Right cardiac atrium (tissue), 5 donors: Measurements from ENCODE around the gene TRAPPC12. TPM values are rescaled to one million over a fixed set of nuclear protein-coding genes. Genes with fewer than 3 reads are reported as not detected.
A peak's percentile ranks its signal among the peaks of the same experiment; 100 is the strongest.

Experiments
- ATAC-seq, 2 donors: fragments of 200-7000 bp; cut with Tn5 transposase; one replicate each; pipeline versions ENCODE4 v1.8.0 to v1.9.1; 2020; ENCODE audit warnings: moderate library complexity in 2 of 2, mild to moderate bottlenecking in 1 of 2
- DNase-seq, 3 donors: peaks; one replicate each; pipeline ENCODE4 v3.0.0-alpha.2; 2020
- H3K27ac ChIP-seq: one replicate; pipeline ENCODE4 v1.5.1; 2013; ENCODE audit warnings: mild to moderate bottlenecking, low read length, control low read depth, moderate library complexity
- H3K27me3 ChIP-seq: one replicate; pipeline ENCODE4 v1.6.1; 2013; ENCODE audit not compliant: control insufficient read depth, insufficient read depth
- H3K4me1 ChIP-seq: one replicate; pipeline ENCODE4 v1.6.1; 2013; ENCODE audit warnings: low read length; ENCODE audit not compliant: control insufficient read depth, insufficient read depth
- H3K4me3 ChIP-seq: one replicate; pipeline ENCODE4 v1.5.1; 2013; ENCODE audit warnings: low read length, control low read depth
- H3K9me3 ChIP-seq: one replicate; pipeline ENCODE4 v1.6.1; 2013; ENCODE audit warnings: low read length; ENCODE audit not compliant: control insufficient read depth
- WGBS: extraction: QIAGEN DNeasy Blood & Tissue Kit; methylation state at CpG from one replicate; pipeline ENCODE4 v1.1.7; 2013; 5-methylcytosine and 5-hydroxymethylcytosine counted together
- intact Hi-C, 4 donors: fragments of 100-400 bp; cut with DNase I; formaldehyde crosslinking; loops; one replicate each; pipeline versions ENCODE4 v1.11.0 to v1.14.0; 2022 to 2023
- polyA plus RNA-seq: library from polyadenylated mRNA; stranded (reverse); fragments of 200-250 nt; gene quantifications from one replicate; pipeline ENCODE4 v1.2.3, GENCODE V29; 2013
- total RNA-seq, 4 donors: library from RNA; stranded (reverse); fragmentation: NEBNext Ultra II Directional; extraction: Animal tissue kit (Norgen Biotek cat#: 25700); gene quantifications; one replicate each; pipeline ENCODE4 v1.2.1, GENCODE V29; 2021
- donor health status: healthy with polysubstance abuse.
- donor health status: DM: no; HTN: yes; CAD: no.
- donor health status: DM: no; HTN: no; CAD: no.
- donor health status: DM: no; HTN: yes; CAD: no; lungs with severe emphysema.
- donor health status: DM: yes; HTN: yes; CAD: no.

Gene TRAPPC12
- total and polyA plus RNA-seq, 5 donors: 93.4 to 137 (median 128) TPM

DNA sequence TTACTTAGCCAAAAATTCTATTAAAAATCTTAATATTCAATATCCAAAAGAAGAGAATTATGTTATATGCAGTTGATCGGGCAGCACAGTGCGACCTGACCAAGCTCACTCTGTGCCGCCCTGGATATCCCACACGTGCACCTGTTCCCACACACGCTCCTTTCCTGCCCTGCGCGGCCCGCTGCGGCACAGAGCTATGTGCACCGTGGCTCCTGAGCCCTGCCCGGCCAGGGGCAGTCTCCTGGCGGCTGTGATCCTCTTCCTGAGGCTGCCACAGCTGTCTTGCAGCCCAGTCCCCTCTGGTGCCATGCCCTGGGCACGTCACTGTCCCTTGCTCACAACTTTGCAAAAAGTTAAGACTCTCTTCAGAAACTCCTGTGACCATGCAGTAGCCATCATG is 29.3 kb downstream of the TRAPPC12 start:
- H3K27ac ChIP-seq: no peak overlapping the region
- peaks cover 4% of the 10 kb centered on the region for H3K4me1 ChIP-seq
- no peaks in the 10 kb centered on the region for H3K9me3 ChIP-seq
- 94% methylated on average over 13 of the region's 13 CpGs for WGBS
- no peak overlapping the region for H3K4me3 ChIP-seq
- intact Hi-C loops: no loop called here
- DNase-seq: no peak
- ATAC-seq: no peak
- no peaks in the 10 kb centered on the region for H3K27me3 ChIP-seq

DNA sequence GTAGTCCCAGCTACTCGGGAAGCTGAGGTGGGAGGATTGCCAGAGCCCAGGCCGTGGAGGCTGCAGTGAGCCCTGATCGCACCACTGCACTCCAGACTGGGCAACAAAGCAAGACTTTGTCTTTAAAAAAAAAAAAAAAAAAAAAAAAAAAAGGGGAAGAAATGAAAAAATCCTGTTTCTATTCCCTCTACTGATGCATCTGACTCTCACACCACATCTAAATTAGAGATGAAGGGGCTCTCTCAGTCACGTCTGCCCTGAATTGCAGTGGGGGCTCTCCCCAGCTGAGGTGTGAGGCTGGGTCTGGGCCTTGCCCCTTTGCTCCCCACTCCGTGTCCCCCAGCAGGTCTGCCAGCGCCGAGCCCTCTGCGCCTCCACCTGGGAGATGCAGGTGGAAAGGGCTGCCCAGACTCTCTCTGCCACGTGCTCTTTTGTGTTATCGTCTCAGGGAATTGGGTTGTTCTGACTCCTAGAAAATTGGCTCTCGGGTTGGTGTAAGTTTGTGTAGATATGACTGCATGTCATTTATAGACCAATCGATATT is 30.2 kb downstream of the TRAPPC12 start:
- Histone ChIP-seq H3K9me3 (no peaks in the 10 kb centered on the region), H3K4me1 (peaks cover 4% of the 10 kb centered on the region), H3K27ac (no peak overlapping the region), H3K4me3 (no peak overlapping the region), H3K27me3 (no peaks in the 10 kb centered on the region)
- intact Hi-C loops: no loop called here
- no peak for DNase-seq
- 94% methylated on average over 12 of the region's 12 CpGs for WGBS
- no peak for ATAC-seq

DNA sequence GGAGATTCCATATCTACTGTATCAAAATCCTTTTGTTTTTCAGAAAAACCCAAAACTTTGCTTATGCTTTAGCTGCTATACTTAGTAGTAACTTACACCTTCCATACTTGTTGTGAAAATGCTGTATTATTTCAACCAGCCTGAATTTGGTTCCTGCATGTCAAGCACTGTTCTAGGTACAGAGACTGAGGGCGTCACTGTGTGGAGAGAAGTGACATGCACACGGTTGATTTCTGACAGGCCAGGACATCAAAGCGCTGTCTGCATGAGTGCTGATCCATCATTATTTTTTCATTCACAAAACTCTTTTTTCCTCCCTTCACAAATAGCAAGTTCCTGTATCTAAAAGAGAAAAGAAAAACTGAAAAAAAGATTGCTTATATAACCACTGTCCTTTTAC is 31.6 kb downstream of the TRAPPC12 start:
- Histone ChIP-seq H3K9me3 (no peaks in the 10 kb centered on the region), H3K4me1 (peaks cover 2% of the 10 kb centered on the region), H3K27me3 (no peaks in the 10 kb centered on the region), H3K27ac (no peak overlapping the region), H3K4me3 (no peak overlapping the region)
- ATAC-seq (no peak), DNase-seq (no peak)
- intact Hi-C loops: no loop called here
- 89% methylated on average over 3 of the region's 3 CpGs for WGBS

DNA sequence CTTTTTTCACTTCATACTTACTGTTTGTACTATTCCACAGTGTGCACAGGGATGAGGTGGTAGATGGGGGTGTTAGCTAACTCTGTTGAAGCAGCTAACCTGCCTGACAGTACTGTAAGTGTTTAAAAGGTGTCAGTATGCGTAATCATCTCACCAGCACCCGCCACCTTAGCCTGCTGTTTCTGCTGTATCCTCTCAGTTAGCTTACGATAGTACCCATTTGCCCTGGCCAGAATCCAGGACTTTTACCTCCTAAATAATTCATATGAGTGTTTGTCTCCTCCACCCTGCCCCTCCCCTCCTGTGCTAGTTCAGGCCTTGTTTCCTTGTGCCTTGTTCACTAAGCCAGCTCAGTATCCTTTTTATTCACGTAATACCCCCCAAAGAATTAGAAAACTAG is 34.2 kb downstream of the TRAPPC12 start:
- Histone ChIP-seq H3K27me3 (no peaks in the 10 kb centered on the region), H3K27ac (no peak overlapping the region), H3K4me1 (no peaks in the 10 kb centered on the region), H3K4me3 (no peak overlapping the region), H3K9me3 (no peaks in the 10 kb centered on the region)
- intact Hi-C loops: no loop called here
- no peak for DNase-seq
- 90% methylated on average over 4 of the region's 4 CpGs for WGBS
- ATAC-seq: no peak

DNA sequence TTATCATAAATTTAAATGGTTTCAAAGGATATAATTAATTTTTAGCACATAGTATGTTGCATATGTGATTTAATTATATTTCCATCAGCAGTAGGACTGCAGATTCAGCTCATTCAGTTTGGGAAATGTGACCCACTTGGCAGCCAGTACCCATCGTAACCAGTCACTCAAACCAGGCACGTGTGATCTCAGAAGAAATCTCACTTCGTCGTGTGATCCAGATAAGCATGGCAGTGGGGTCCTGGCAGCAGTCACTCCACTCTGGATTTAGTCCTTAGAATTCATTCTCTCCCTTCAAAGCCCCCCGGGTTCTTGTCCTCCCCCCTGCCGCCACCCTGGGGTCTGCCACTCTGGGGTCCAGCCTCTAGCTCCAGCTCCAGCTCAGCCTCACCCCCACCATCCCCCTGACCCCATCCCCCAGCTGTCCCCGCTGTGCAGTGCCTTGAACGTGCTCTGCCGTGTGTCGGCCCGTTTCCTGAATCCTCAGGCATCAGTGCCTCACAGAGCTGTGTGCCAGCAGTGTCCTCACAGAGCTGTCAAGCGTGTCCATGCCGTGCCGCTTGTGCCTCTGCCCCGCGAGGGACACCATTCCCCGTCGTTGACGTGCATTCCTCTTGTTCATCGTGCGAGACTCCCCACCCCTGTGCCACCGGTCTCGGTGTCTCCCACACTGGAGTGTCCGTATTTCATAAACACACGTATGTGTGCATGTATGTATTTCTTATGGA is 34.8 kb downstream of the TRAPPC12 start:
- ATAC-seq (peak; percentile 23 to 48), DNase-seq (no peak)
- Histone ChIP-seq H3K27ac (no peak overlapping the region), H3K27me3 (no peaks in the 10 kb centered on the region), H3K4me3 (no peak overlapping the region), H3K9me3 (no peaks in the 10 kb centered on the region), H3K4me1 (no peaks in the 10 kb centered on the region)
- intact Hi-C loops: no loop called here
- WGBS: 74% methylated on average over 25 of the region's 25 CpGs

DNA sequence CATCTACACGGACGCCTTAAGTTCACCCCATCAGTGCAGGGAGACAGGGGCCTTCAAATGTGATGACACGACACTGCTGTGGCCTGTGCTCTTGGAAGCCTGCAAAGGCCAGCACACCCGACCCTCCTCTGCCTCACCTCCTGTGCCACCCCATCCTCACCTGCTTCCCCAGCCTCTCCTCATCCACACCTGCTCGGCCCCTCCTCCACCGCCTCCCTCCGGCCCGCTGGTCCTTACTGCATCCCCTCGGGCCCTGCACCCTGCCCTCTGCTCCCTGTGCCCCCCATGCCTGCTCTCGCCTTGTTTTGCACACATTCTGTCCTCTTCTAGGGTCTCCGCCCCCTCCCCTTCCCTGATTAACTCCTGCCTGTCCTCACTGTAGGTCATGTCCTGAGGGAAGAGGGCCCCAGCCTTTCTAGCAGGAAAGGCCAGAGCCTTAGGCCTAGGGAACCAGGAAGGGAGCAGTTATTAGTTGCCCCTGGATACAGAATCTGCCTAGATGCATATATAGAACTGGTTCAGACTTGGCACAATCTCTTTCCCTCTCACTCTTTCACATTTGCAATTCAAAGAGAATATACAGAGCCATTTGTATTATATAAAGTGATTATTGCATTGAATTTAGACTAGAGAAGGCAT is 39.4 kb downstream of the TRAPPC12 start:
- H3K4me1 ChIP-seq: no peaks in the 10 kb centered on the region
- intact Hi-C loops: no loop called here
- no peak overlapping the region for H3K27ac ChIP-seq
- H3K9me3 ChIP-seq: no peaks in the 10 kb centered on the region
- H3K27me3 ChIP-seq: no peaks in the 10 kb centered on the region
- DNase-seq (no peak), ATAC-seq (peak in 1 of 2 donors; percentile 11)
- H3K4me3 ChIP-seq: no peak overlapping the region
- WGBS: 83% methylated on average over 11 of the region's 11 CpGs

DNA sequence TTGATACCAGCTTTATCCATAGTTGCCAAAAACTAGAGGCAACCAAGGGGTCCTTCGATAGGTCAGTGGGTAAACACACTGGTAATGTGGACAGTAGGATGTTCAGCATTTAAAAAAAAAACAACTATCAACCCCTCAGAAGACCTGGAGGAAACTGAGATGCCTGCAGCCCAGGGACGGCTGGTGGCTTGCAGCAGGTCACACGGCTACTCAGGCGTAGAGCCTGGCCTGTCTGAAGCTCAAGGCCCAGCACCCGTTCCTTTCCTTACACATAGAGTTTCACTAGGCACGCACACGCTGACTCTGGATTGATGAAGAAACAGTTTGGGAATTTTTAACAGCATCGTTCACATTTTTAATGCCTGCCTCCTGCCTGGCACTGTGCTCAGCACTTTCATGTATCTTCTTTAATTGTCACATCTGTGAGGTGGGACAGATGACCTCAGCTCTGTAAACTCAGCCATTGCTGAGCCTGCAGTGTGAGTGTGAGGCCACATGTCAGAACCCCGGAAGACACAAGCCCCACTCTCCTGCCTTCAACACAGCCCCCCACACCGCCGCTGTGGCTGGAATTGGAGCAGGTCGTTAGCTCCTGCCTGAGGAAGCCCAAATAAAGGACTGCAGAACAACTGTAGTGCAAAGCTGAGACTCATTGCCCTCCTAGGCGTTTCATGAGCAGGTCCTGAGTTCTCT is 40.7 kb downstream of the TRAPPC12 start:
- Histone ChIP-seq H3K9me3 (no peaks in the 10 kb centered on the region), H3K27ac (no peak overlapping the region), H3K4me1 (no peaks in the 10 kb centered on the region), H3K27me3 (no peaks in the 10 kb centered on the region), H3K4me3 (no peak overlapping the region)
- DNase-seq (no peak), ATAC-seq (no peak)
- intact Hi-C loops: loop anchor here in 1 of 4 donors (10.0 kb wide), 1 partner anchor 235 kb away; the partner anchor contains the start of gene ALLC
- 83% methylated on average over 13 of the region's 13 CpGs for WGBS

DNA sequence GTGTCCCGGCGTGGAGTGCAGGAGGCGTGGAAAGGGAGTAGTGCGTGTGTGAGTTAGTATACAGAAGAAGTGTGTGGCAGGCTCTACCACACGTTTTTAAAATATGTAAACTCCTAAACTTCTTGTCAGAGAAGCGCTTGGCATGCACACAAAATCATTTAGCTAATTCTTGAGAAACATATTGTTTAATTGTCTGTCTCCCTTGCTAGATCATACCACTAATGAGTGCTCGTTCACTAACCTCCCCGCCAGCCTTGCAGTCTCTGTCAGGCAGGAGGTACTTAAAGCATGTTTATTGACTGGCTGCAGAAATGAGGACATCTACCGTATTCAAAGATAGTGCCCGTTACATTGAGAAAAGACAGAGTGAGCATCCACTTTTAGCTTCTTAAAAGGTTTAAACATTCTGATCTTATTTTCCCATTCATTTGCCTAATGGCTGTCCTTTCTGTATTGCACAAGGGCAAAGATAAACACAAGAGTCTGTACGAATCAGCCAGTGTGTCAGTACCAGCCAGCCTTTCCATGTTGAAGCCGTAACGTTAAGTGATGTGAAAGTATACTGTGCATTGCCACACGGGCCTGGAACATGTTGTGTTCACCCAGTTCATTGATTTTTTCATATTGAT is 41.4 kb downstream of the TRAPPC12 start:
- no peak for DNase-seq
- no peaks in the 10 kb centered on the region for H3K4me1 ChIP-seq
- no peak overlapping the region for H3K27ac ChIP-seq
- intact Hi-C loops: loop anchor here in 1 of 4 donors (10.0 kb wide), 1 partner anchor 234 kb away; the partner anchor contains the start of gene ALLC
- WGBS: 77% methylated on average over 14 of the region's 14 CpGs
- no peak overlapping the region for H3K4me3 ChIP-seq
- ATAC-seq: peak in 1 of 2 donors; percentile 40
- no peaks in the 10 kb centered on the region for H3K27me3 ChIP-seq
- H3K9me3 ChIP-seq: no peaks in the 10 kb centered on the region

DNA sequence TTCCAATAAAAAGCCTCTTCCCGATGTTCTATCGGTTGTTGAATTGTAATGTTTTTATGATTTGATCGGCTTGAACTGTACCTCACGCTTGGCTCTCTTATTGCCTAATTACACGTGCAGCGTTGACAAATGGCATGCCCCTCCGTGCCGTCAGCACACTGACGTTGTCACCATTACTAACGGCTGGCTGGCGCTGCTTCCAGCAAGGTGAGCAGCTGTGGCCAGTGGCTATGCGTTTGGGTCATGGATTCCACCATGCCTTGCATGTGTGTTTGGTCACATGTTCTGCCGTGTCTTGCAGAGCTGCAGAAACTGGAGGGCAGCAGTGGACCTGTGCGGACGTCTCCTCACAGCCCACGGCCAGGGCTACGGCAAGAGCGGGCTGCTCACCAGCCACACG is 42.1 kb downstream of the TRAPPC12 start:
- DNase-seq: no peak
- H3K27me3 ChIP-seq: no peaks in the 10 kb centered on the region
- WGBS: 84% methylated on average over 19 of the region's 19 CpGs
- H3K9me3 ChIP-seq: no peaks in the 10 kb centered on the region
- intact Hi-C loops: loop anchor here in 1 of 4 donors (10.0 kb wide), 1 partner anchor 233 kb away; the partner anchor contains the start of gene ALLC
- no peaks in the 10 kb centered on the region for H3K4me1 ChIP-seq
- no peak for ATAC-seq
- H3K27ac ChIP-seq: no peak overlapping the region
- H3K4me3 ChIP-seq: no peak overlapping the region

DNA sequence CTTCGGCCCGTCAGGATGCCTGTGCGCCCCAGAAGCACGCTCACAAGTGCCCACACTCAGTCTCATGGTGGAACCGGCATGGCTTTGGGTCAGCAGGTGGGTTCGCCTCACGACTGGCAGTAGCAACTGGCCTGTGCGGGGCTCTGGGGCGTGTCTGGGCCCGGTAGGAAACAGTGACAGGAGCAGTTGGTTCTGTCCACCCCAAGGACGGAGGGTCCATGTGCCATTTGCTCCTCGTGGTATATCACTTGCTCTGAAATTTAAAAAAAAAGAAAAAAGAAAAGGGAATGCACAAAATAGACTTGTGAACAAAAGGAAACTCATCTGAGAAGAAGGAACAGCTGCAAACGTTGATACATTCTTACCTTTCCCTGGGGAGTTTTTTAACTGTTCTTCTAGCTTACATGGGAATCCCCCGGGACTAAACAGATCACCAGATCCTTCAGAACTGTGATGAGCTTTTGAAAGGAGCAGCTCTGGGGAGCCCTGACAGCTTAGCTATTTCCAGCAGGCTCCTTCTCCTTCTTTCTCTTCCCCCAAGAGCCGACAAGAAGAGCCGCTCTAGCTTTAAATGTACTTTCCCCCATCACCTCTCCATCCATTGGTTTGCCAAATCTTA is 42.8 kb downstream of the TRAPPC12 start:
- no peak overlapping the region for H3K27ac ChIP-seq
- intact Hi-C loops: loop anchor here in 1 of 4 donors (10.0 kb wide), 1 partner anchor 233 kb away; the partner anchor contains the start of gene ALLC

More for the DNA sequence above, 42.8 kb downstream of the TRAPPC12 start:
- Histone ChIP-seq H3K4me1 (no peaks in the 10 kb centered on the region), H3K27me3 (no peaks in the 10 kb centered on the region), H3K9me3 (no peaks in the 10 kb centered on the region), H3K4me3 (no peak overlapping the region)
- DNase-seq (no peak), ATAC-seq (no peak)
- 81% methylated on average over 16 of the region's 16 CpGs for WGBS
